Measurements from ENCODE around the gene USP17L18. TPM values are rescaled to one million over a fixed set of nuclear protein-coding genes. Genes with fewer than 3 reads are reported as not detected.
"Not testable (repeated sequence)": the region's sequence is repeated elsewhere in the genome, so short reads cannot be mapped to it uniquely, and the experiment has no call there.

Gene USP17L18, protein sequence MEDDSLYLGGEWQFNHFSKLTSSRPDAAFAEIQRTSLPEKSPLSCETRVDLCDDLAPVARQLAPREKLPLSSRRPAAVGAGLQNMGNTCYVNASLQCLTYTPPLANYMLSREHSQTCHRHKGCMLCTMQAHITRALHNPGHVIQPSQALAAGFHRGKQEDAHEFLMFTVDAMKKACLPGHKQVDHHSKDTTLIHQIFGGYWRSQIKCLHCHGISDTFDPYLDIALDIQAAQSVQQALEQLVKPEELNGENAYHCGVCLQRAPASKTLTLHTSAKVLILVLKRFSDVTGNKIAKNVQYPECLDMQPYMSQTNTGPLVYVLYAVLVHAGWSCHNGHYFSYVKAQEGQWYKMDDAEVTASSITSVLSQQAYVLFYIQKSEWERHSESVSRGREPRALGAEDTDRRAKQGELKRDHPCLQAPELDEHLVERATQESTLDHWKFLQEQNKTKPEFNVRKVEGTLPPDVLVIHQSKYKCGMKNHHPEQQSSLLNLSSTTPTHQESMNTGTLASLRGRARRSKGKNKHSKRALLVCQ
- not detected for total RNA-seq
- long read RNA-seq, donor 1 = 0 reads
- long read RNA-seq, donor 2 = 0 reads

DNA sequence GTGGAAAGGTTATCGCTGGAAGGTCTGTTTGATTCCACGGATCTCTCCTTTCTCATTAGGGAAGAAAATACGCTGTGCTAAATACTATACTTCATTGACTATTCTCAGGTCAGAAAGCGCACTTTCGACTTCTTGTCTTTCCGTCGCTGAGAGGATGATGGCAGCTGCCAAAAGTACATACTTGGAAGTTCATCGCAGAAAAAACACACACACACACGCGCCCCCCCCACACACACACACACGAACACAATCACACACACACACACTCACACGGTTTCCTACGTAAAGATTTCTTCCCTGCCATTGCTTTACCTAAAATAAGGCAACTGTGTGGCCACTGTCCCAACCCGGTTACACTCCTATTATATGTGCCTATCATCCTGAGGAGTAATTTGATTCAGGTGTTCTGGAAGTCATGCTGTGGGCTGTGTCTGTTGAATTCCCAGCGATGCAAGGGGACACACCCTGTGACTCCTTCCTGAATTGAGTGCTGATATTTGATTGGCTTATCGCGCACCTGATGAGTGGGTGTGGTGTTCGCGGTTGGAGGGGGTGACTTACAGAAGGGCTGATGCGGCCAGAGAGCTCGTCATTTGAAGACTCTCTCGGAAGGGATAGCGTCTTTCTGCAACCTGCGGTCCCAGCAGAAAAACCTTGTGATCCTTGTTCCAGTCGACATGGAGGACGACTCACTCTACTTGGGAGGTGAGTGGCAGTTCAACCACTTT lies at the start of gene USP17L18:
Gene USP17L18 (plus strand): TSS at position 678 of the 728 bp plus-strand sequence. CDS start 0 bp downstream, at position 678.
- intact Hi-C loops (cut with DNase I) = not testable (repeated sequence)
- DNase-seq (ENCODE audit: low spot score) = peak; percentile 77

DNA sequence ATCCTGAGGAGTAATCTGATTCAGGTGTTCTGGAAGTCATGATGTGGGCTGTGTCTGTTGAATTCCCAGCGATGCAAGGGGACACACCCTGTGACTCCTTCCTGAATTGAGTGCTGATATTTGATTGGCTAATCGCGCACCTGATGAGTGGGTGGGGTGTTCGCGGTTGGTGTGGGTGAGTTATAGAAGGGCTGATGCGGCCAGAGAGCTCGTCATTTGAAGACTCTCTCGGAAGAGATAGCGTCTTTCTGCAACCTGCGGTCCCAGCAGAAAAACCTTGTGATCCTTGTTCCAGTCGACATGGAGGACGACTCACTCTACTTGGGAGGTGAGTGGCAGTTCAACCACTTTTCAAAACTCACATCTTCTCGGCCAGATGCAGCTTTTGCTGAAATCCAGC lies 38.1 kb upstream of the USP17L18 start, which contains the start of gene USP17L10:
Gene USP17L10 (plus strand): TSS at position 301 of the 400 bp plus-strand sequence. CDS start 0 bp downstream, at position 301.
- DNase-seq (ENCODE audit: low spot score); intact Hi-C loops (cut with DNase I): not testable (repeated sequence)

DNA sequence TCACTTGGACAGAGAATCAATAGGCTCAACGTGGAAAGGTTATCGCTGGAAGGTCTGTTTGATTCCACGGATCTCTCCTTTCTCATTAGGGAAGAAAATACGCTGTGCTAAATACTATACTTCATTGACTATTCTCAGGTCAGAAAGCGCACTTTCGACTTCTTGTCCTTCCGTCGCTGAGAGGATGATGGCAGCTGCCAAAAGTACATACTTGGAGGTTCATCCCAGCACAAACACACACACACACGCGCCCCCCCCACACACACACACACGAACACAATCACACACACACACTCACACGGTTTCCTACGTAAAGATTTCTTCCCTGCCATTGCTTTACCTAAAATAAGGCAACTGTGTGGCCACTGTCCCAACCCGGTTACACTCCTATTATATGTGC lies 33.7 kb upstream of the USP17L18 start:
- peak; percentile 64 for DNase-seq (ENCODE audit: low spot score)
- intact Hi-C loops (cut with DNase I) = not testable (repeated sequence)

DNA sequence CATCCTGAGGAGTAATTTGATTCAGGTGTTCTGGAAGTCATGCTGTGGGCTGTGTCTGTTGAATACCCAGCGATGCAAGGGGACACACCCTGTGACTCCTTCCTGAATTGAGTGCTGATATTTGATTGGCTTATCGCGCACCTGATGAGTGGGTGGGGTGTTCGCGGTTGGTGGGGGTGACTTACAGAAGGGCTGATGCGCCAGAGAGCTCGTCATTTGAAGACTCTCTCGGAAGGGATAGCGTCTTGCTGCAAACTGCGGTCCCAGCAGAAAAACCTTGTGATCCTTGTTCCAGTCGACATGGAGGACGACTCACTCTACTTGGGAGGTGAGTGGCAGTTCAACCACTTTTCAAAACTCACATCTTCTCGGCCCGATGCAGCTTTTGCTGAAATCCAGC lies 33.3 kb upstream of the USP17L18 start, which contains the start of gene USP17L11:
Gene USP17L11 (plus strand): TSS at position 301 of the 400 bp plus-strand sequence. CDS start 0 bp downstream, at position 301.
- intact Hi-C loops (cut with DNase I); DNase-seq (ENCODE audit: low spot score): not testable (repeated sequence)

DNA sequence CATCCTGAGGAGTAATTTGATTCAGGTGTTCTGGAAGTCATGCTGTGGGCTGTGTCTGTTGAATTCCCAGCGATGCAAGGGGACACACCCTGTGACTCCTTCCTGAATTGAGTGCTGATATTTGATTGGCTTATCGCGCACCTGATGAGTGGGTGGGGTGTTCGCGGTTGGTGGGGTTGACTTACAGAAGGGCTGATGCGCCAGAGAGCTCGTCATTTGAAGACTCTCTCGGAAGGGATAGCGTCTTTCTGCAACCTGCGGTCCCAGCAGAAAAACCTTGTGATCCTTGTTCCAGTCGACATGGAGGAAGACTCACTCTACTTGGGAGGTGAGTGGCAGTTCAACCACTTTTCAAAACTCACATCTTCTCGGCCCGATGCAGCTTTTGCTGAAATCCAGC lies 28.6 kb upstream of the USP17L18 start, which contains the start of gene USP17L12:
Gene USP17L12 (plus strand): TSS at position 301 of the 400 bp plus-strand sequence. CDS start 0 bp downstream, at position 301.
- DNase-seq (ENCODE audit: low spot score); intact Hi-C loops (cut with DNase I): not testable (repeated sequence)

DNA sequence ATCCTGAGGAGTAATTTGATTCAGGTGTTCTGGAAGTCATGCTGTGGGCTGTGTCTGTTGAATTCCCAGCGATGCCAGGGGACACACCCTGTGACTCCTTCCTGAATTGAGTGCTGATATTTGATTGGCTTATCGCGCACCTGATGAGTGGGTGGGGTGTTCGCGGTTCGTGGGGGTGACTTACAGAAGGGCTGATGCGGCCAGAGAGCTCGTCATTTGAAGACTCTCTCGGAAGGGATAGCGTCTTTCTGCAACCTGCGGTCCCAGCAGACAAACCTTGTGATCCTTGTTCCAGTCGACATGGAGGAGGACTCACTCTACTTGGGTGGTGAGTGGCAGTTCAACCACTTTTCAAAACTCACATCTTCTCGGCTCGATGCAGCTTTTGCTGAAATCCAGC lies 23.8 kb upstream of the USP17L18 start, which contains the start of gene USP17L13:
Gene USP17L13 (plus strand): TSS at position 301 of the 400 bp plus-strand sequence. CDS start 0 bp downstream, at position 301.
- intact Hi-C loops (cut with DNase I); DNase-seq (ENCODE audit: low spot score): not testable (repeated sequence)

DNA sequence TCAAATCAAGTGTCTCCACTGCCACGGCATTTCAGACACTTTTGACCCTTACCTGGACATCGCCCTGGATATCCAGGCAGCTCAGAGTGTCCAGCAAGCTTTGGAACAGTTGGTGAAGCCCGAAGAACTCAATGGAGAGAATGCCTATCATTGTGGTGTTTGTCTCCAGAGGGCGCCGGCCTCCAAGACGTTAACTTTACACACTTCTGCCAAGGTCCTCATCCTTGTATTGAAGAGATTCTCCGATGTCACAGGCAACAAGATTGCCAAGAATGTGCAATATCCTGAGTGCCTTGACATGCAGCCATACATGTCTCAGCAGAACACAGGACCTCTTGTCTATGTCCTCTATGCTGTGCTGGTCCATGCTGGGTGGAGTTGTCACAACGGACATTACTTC lies 18.2 kb upstream of the USP17L18 start:
- intact Hi-C loops (cut with DNase I); DNase-seq (ENCODE audit: low spot score): not testable (repeated sequence)

DNA sequence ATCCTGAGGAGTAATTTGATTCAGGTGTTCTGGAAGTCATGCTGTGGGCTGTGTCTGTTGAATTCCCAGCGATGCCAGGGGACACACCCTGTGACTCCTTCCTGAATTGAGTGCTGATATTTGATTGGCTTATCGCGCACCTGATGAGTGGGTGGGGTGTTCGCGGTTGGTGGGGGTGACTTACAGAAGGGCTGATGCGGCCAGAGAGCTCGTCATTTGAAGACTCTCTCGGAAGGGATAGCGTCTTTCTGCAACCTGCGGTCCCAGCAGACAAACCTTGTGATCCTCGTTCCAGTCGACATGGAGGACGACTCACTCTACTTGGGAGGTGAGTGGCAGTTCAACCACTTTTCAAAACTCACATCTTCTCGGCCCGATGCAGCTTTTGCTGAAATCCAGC lies 14.3 kb upstream of the USP17L18 start, which contains the start of gene USP17L15:
Gene USP17L15 (plus strand): TSS at position 301 of the 400 bp plus-strand sequence. CDS start 0 bp downstream, at position 301.
- DNase-seq (ENCODE audit: low spot score); intact Hi-C loops (cut with DNase I): not testable (repeated sequence)

DNA sequence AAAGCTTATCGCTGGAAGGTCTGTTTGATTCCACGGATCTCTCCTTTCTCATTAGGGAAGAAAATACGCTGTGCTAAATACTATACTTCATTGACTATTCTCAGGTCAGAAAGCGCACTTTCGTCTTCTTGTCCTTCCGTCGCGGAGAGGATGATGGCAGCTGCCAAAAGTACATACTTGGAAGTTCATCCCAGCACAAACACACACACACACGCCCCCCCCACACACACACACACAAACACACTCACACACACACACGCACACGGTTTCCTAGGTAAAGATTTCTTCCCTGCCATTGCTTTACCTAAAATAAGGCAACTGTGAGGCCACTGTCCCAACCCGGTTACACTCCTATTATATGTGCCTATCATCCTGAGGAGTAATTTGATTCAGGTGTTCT lies 10.0 kb upstream of the USP17L18 start:
- DNase-seq (ENCODE audit: low spot score); intact Hi-C loops (cut with DNase I): not testable (repeated sequence)

DNA sequence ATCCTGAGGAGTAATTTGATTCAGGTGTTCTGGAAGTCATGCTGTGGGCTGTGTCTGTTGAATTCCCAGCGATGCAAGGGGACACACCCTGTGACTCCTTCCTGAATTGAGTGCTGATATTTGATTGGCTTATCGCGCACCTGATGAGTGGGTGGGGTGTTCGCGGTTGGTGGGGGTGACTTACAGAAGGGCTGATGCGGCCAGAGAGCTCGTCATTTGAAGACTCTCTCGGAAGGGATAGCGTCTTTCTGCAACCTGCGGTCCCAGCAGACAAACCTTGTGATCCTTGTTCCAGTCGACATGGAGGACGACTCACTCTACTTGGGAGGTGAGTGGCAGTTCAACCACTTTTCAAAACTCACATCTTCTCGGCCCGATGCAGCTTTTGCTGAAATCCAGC lies 4.9 kb upstream of the USP17L18 start, which contains the start of gene USP17L17:
Gene USP17L17 (plus strand): TSS at position 301 of the 400 bp plus-strand sequence. CDS start 0 bp downstream, at position 301.
- DNase-seq (ENCODE audit: low spot score); intact Hi-C loops (cut with DNase I): not testable (repeated sequence)

DNA sequence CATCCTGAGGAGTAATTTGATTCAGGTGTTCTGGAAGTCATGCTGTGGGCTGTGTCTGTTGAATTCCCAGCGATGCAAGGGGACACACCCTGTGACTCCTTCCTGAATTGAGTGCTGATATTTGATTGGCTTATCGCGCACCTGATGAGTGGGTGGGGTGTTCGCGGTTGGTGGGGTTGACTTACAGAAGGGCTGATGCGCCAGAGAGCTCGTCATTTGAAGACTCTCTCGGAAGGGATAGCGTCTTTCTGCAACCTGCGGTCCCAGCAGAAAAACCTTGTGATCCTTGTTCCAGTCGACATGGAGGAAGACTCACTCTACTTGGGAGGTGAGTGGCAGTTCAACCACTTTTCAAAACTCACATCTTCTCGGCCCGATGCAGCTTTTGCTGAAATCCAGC lies 4.6 kb downstream of the USP17L18 start, which contains the start of gene USP17L19:
Gene USP17L19 (plus strand): TSS at position 301 of the 400 bp plus-strand sequence. CDS start 0 bp downstream, at position 301.
- DNase-seq (ENCODE audit: low spot score); intact Hi-C loops (cut with DNase I): not testable (repeated sequence)

DNA sequence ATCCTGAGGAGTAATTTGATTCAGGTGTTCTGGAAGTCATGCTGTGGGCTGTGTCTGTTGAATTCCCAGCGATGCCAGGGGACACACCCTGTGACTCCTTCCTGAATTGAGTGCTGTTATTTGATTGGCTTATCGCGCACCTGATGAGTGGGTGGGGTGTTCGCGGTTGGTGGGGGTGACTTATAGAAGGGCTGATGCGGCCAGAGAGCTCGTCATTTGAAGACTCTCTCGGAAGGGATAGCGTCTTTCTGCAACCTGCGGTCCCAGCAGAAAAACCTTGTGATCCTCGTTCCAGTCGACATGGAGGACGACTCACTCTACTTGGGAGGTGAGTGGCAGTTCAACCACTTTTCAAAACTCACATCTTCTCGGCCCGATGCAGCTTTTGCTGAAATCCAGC lies 9.4 kb downstream of the USP17L18 start, which contains the start of gene USP17L20:
Gene USP17L20 (plus strand): TSS at position 301 of the 400 bp plus-strand sequence. CDS start 0 bp downstream, at position 301.
- intact Hi-C loops (cut with DNase I) = not testable (repeated sequence)

DNA sequence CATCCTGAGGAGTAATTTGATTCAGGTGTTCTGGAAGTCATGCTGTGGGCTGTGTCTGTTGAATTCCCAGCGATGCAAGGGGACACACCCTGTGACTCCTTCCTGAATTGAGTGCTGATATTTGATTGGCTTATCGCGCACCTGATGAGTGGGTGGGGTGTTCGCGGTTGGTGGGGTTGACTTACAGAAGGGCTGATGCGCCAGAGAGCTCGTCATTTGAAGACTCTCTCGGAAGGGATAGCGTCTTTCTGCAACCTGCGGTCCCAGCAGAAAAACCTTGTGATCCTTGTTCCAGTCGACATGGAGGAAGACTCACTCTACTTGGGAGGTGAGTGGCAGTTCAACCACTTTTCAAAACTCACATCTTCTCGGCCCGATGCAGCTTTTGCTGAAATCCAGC lies 14.1 kb downstream of the USP17L18 start, which contains the start of gene USP17L21:
Gene USP17L21 (plus strand): TSS at position 301 of the 400 bp plus-strand sequence. CDS start 0 bp downstream, at position 301.
- intact Hi-C loops (cut with DNase I); DNase-seq (ENCODE audit: low spot score): not testable (repeated sequence)

More for the DNA sequence above, 9.4 kb downstream of the USP17L18 start, which contains the start of gene USP17L20:
- DNase-seq (ENCODE audit: low spot score) = not testable (repeated sequence)

DNA sequence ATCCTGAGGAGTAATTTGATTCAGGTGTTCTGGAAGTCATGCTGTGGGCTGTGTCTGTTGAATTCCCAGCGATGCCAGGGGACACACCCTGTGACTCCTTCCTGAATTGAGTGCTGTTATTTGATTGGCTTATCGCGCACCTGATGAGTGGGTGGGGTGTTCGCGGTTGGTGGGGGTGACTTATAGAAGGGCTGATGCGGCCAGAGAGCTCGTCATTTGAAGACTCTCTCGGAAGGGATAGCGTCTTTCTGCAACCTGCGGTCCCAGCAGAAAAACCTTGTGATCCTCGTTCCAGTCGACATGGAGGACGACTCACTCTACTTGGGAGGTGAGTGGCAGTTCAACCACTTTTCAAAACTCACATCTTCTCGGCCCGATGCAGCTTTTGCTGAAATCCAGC lies 18.9 kb downstream of the USP17L18 start, which contains the start of gene USP17L22:
Gene USP17L22 (plus strand): TSS at position 301 of the 400 bp plus-strand sequence. CDS start 0 bp downstream, at position 301.
- DNase-seq (ENCODE audit: low spot score); intact Hi-C loops (cut with DNase I): not testable (repeated sequence)

DNA sequence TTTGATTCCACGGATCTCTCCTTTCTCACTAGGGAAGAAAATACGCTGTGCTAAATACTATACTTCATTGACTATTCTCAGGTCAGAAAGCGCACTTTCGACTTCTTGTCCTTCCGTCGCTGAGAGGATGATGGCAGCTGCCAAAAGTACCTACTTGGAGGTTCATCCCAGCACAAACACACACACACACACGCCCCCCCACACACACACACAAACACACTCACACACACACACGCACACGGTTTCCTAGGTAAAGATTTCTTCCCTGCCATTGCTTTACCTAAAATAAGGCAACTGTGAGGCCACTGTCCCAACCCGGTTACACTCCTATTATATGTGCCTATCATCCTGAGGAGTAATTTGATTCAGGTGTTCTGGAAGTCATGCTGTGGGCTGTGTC lies 23.3 kb downstream of the USP17L18 start:
- DNase-seq (ENCODE audit: low spot score) = peak; percentile 89
- intact Hi-C loops (cut with DNase I) = not testable (repeated sequence)

All from posterior vena cava (tissue), 2 donors.